Adipose tissue (tissue), 3 donors: ENCODE measurements around the gene AMIGO3. TPM values are rescaled to one million over a fixed set of nuclear protein-coding genes. Genes with fewer than 3 reads are reported as not detected.

ENCODE experiments used
- H3K27ac ChIP-seq: one replicate; pipeline ENCODE4 v1.5.1; 2013; ENCODE audit warnings: low read depth, low read length
- WGBS, 3 donors: extraction: QIAGEN DNeasy Blood & Tissue Kit; methylation state at CpG; one replicate each; pipeline ENCODE4 v1.1.7; 2013; 5-methylcytosine and 5-hydroxymethylcytosine counted together
- polyA plus RNA-seq, 3 donors: library from polyadenylated mRNA; stranded (reverse); fragments of 200-250 nt; gene quantifications; one replicate each; pipeline ENCODE4 v1.2.3, GENCODE V29; 2013
- donor health status: healthy with polysubstance abuse.
- donor health status: Bipolar disorder and iron deficiency.
- donor health status: healthy.

The AMIGO3 gene
- polyA plus RNA-seq, 3 donors, result 0.87 to 0.88 TPM; not detected in 1

- WGBS, 3 donors, result 82 to 88% (median 86%) methylated on average over 7 of the region's 7 CpGs
These were observed 38.8 kb downstream of the AMIGO3 start for GRCh38 chr3:49680493-49681231.

GRCh38 chr3:49675912-49676311 lies 43.6 kb downstream of the AMIGO3 start:
- H3K27ac ChIP-seq, result no peak overlapping the region
- 93 to 95% (median 93%) methylated on average over 11 of the region's 11 CpGs for WGBS, 3 donors

More at GRCh38 chr3:49680493-49681231, 38.8 kb downstream of the AMIGO3 start:
- no peak overlapping the region for H3K27ac ChIP-seq

- H3K27ac ChIP-seq, result no peak overlapping the region
- 4 to 8% (median 5%) methylated on average over 29 to 34 of the region's 34 CpGs for WGBS, 3 donors
These were observed 44.9 kb downstream of the AMIGO3 start for GRCh38 chr3:49674497-49674983.

- WGBS, 3 donors, result 1% methylated on average over 61 to 71 of the region's 71 CpGs
- H3K27ac ChIP-seq, result peak within 1 kb of the TSS; percentile 65
These were observed 45.6 kb downstream of the AMIGO3 start, which contains the start of gene APEH for GRCh38 chr3:49673715-49674496. Gene APEH (plus strand): TSS chr3:49674351. CDS start chr3:49674402, 51 bp downstream.

GRCh38 chr3:49673121-49673714 lies 46.3 kb downstream of the AMIGO3 start:
- H3K27ac ChIP-seq, result no peak overlapping the region
- 16 to 34% (median 22%) methylated on average over 16 to 17 of the region's 17 CpGs for WGBS, 3 donors

- no peak overlapping the region for H3K27ac ChIP-seq
- WGBS, 3 donors, result 32 to 49% (median 48%) methylated on average over 11 of the region's 11 CpGs
These were observed 47.9 kb downstream of the AMIGO3 start for GRCh38 chr3:49671291-49672288.

GRCh38 chr3:49670940-49671290 lies 48.6 kb downstream of the AMIGO3 start:
- WGBS, 3 donors, result 62 to 69% (median 63%) methylated on average over 6 of the region's 6 CpGs
- H3K27ac ChIP-seq, result no peak overlapping the region

- WGBS, 3 donors, result 60 to 87% (median 72%) methylated on average over 3 of the region's 3 CpGs
- no peak overlapping the region for H3K27ac ChIP-seq
These were observed 50.1 kb downstream of the AMIGO3 start for GRCh38 chr3:49669352-49669751.

GRCh38 chr3:49668861-49669260 lies 50.6 kb downstream of the AMIGO3 start:
- WGBS, 3 donors, result 28 to 78% (median 76%) methylated on average over 5 of the region's 5 CpGs

GRCh38 chr3:49668414-49668797 lies 51.1 kb downstream of the AMIGO3 start:
- no peak overlapping the region for H3K27ac ChIP-seq
- WGBS, 3 donors, result 38 to 47% (median 45%) methylated on average over 5 of the region's 5 CpGs

More at GRCh38 chr3:49668861-49669260, 50.6 kb downstream of the AMIGO3 start:
- no peak overlapping the region for H3K27ac ChIP-seq

GRCh38 chr3:49667701-49668413 lies 51.6 kb downstream of the AMIGO3 start:
- no peak overlapping the region for H3K27ac ChIP-seq
- WGBS, 3 donors, result 79 to 86% (median 83%) methylated on average over 25 of the region's 25 CpGs

Other genes starting within 250 kb of the AMIGO3 start
- 10 to 100 TPM; 12.5 to 43.2 (median 23.5) TPM for gene DAG1, start 249.4 kb downstream of the AMIGO3 start, polyA plus RNA-seq
- under 1 TPM; 0.06 to 0.49 (median 0.11) TPM for gene BSN, start 165.2 kb downstream of the AMIGO3 start, polyA plus RNA-seq
- 10 to 100 TPM; 31.5 to 46.6 (median 44.6) TPM for gene APEH, start 45.3 kb downstream of the AMIGO3 start, polyA plus RNA-seq
- gene MST1, start 30.2 kb downstream of the AMIGO3 start, polyA plus RNA-seq, result 10 to 100 TPM; 14.3 to 22.2 (median 19.1) TPM
- 10 to 100 TPM; 12.3 to 20.9 (median 13.6) TPM for gene RNF123, start 30.1 kb downstream of the AMIGO3 start, polyA plus RNA-seq
- gene GMPPB, start 4.3 kb upstream of the AMIGO3 start, polyA plus RNA-seq, result 10 to 100 TPM; 18.1 to 34.0 (median 20.5) TPM
- gene IP6K1, start 66.9 kb upstream of the AMIGO3 start, polyA plus RNA-seq, result 10 to 100 TPM; 11.7 to 16.3 (median 15.7) TPM
- gene CDHR4, start 80.2 kb upstream of the AMIGO3 start, polyA plus RNA-seq, result not detected
- gene INKA1, start 83.6 kb upstream of the AMIGO3 start, polyA plus RNA-seq, result 1 to 10 TPM; 1.4 to 4.2 (median 1.6) TPM
- gene UBA7, start 94.3 kb upstream of the AMIGO3 start, polyA plus RNA-seq, result 10 to 100 TPM; 25.7 to 47.6 (median 31.2) TPM
- 1 to 10 TPM in 1 of 3 donors, under 1 TPM in 2; 0.64 to 1.0 (median 0.84) TPM for gene TRAIP, start 136.9 kb upstream of the AMIGO3 start, polyA plus RNA-seq
- gene CAMKV, start 150.2 kb upstream of the AMIGO3 start, polyA plus RNA-seq, result under 1 TPM in 1 of 3 donors, not detected in 2; 0.07 TPM
- 1 to 10 TPM; 2.5 to 7.7 (median 6.7) TPM for gene MST1R, start 184.2 kb upstream of the AMIGO3 start, polyA plus RNA-seq
- 10 to 100 TPM in 1 of 3 donors, 1 to 10 TPM in 2; 5.1 to 10.2 (median 9.7) TPM for gene MON1A, start 210.1 kb upstream of the AMIGO3 start, polyA plus RNA-seq
- 100 to 1,000 TPM in 1 of 3 donors, 10 to 100 TPM in 2; 39.5 to 161 (median 54.7) TPM for gene RBM6, start 220.5 kb upstream of the AMIGO3 start, polyA plus RNA-seq